GM21529 (cell line): ENCODE measurements around the gene ADAMTS13.
A peak's percentile ranks its signal among the peaks of the same experiment; 100 is the strongest.

ENCODE experiments used
- ATAC-seq: cut with Tn5 transposase; IDR thresholded peaks from one replicate; pipeline ENCODE4 v1.9.1; 2021; ENCODE audit not compliant: unreplicated experiment

ADAMTS13 gene

GRCh38 chr9:133470427-133470924 lies 48.3 kb downstream of the ADAMTS13 start:
- no peak for ATAC-seq

GRCh38 chr9:133470988-133471387 lies 48.8 kb downstream of the ADAMTS13 start:
- ATAC-seq: no peak

GRCh38 chr9:133471551-133472276 lies 49.5 kb downstream of the ADAMTS13 start:
- no peak for ATAC-seq

- no peak for ATAC-seq
Measured at GRCh38 chr9:133472277-133472645, 50.1 kb downstream of the ADAMTS13 start.

- no peak for ATAC-seq
Measured at GRCh38 chr9:133472753-133473378, 50.7 kb downstream of the ADAMTS13 start.

- no peak for ATAC-seq
Measured at GRCh38 chr9:133473743-133474142, 51.6 kb downstream of the ADAMTS13 start.

- ATAC-seq: no peak
Measured at GRCh38 chr9:133474215-133474614, 52.0 kb downstream of the ADAMTS13 start.

GRCh38 chr9:133474853-133475252 lies 52.7 kb downstream of the ADAMTS13 start:
- no peak for ATAC-seq

- ATAC-seq: no peak
Measured at GRCh38 chr9:133475292-133476012, 53.3 kb downstream of the ADAMTS13 start.

- ATAC-seq: no peak
Measured at GRCh38 chr9:133476036-133476931, 54.1 kb downstream of the ADAMTS13 start.

- ATAC-seq: no peak
Measured at GRCh38 chr9:133476941-133477340, 54.8 kb downstream of the ADAMTS13 start.

GRCh38 chr9:133477461-133477860 lies 55.3 kb downstream of the ADAMTS13 start:
- no peak for ATAC-seq

- ATAC-seq: peak; percentile 50
Measured at GRCh38 chr9:133477992-133478850, 56.1 kb downstream of the ADAMTS13 start.

- ATAC-seq: peak; percentile 88
Measured at GRCh38 chr9:133478851-133479711, 56.9 kb downstream of the ADAMTS13 start, which contains the start of gene SLC2A6. Gene SLC2A6 (minus strand): TSS chr9:133479099. CDS start chr9:133479059, 40 bp downstream.

- no peak for ATAC-seq
Measured at GRCh38 chr9:133483611-133484010, 61.4 kb downstream of the ADAMTS13 start.

- no peak for ATAC-seq
Measured at GRCh38 chr9:133484671-133485437, 62.7 kb downstream of the ADAMTS13 start.

- ATAC-seq: no peak
Measured at GRCh38 chr9:133485531-133486260, 63.5 kb downstream of the ADAMTS13 start.
